H9 (cell line): Measurements from ENCODE around the gene DKK1. TPM values are rescaled to one million over a fixed set of nuclear protein-coding genes. Genes with fewer than 3 reads are reported as not detected.

Experiments
- DNase-seq: peaks from one replicate; pipeline ENCODE4 v3.0.0-alpha.2; 2017
- H2AFZ ChIP-seq: one replicate; pipeline ENCODE4 v1.6.1; 2013; ENCODE audit warnings: mild to moderate bottlenecking, low read length, control low read depth, moderate library complexity
- H2AK5ac ChIP-seq: 2 replicates; pipeline ENCODE4 v1.6.1; 2013; ENCODE audit warnings: low read length, control low read depth, mixed read lengths; ENCODE audit not compliant: insufficient read length
- H2BK120ac ChIP-seq: one replicate; pipeline ENCODE4 v1.6.1; 2013; ENCODE audit warnings: low read depth, mild to moderate bottlenecking, low read length, control low read depth, inconsistent platforms; ENCODE audit not compliant: poor library complexity, severe bottlenecking
- H2BK12ac ChIP-seq: 2 replicates; pipeline ENCODE4 v1.6.1; 2013; ENCODE audit warnings: low read length, control low read depth, mixed read lengths, low read depth; ENCODE audit not compliant: insufficient read length
- H2BK15ac ChIP-seq: 2 replicates; pipeline ENCODE4 v1.6.1; 2013; ENCODE audit warnings: low read depth, low read length, control low read depth
- H2BK20ac ChIP-seq: one replicate; pipeline ENCODE4 v1.6.1; 2013; ENCODE audit warnings: low read depth, mild to moderate bottlenecking, low read length, control low read depth, inconsistent platforms; ENCODE audit not compliant: poor library complexity, severe bottlenecking
- H2BK5ac ChIP-seq: 2 replicates; pipeline ENCODE4 v1.6.1; 2013; ENCODE audit warnings: low read length, control low read depth, mixed read lengths; ENCODE audit not compliant: insufficient read length
- H3K14ac ChIP-seq: 2 replicates; pipeline ENCODE4 v1.6.1; 2013; ENCODE audit warnings: low read length, control low read depth; ENCODE audit not compliant: insufficient read depth
- H3K18ac ChIP-seq: 2 replicates; pipeline ENCODE4 v1.6.1; 2013; ENCODE audit warnings: low read depth, mild to moderate bottlenecking, mixed read lengths, low read length, control low read depth; ENCODE audit not compliant: insufficient read length
- H3K23ac ChIP-seq: 2 replicates; pipeline ENCODE4 v1.6.1; 2013; ENCODE audit warnings: low read length, control low read depth, mixed read lengths, low read depth; ENCODE audit not compliant: insufficient read length
- H3K23me2 ChIP-seq: 2 replicates; pipeline ENCODE4 v1.6.1; 2013; ENCODE audit warnings: low read depth, mild to moderate bottlenecking, mixed read lengths, low read length, control low read depth; ENCODE audit not compliant: insufficient read length, poor library complexity, severe bottlenecking
- H3K27ac ChIP-seq: 2 replicates; pipeline ENCODE4 v1.5.1; 2013; ENCODE audit warnings: low read length, control low read depth, mixed read lengths, low read depth; ENCODE audit not compliant: insufficient read length
- H3K27me3 ChIP-seq: 2 replicates; pipeline ENCODE4 v1.6.1; 2013; ENCODE audit warnings: low read length, control low read depth, inconsistent platforms; ENCODE audit not compliant: insufficient read depth
- H3K4ac ChIP-seq: 2 replicates; pipeline ENCODE4 v1.6.1; 2013; ENCODE audit warnings: low read depth, mild to moderate bottlenecking, control low read depth, inconsistent platforms, low read length, moderate library complexity
- H3K4me1 ChIP-seq: 2 replicates; pipeline ENCODE4 v1.6.1; 2013; ENCODE audit warnings: low read length, control low read depth, inconsistent platforms; ENCODE audit not compliant: insufficient read depth
- H3K4me2 ChIP-seq: 2 replicates; pipeline ENCODE4 v1.6.1; 2013; ENCODE audit warnings: low read length, control low read depth, mixed read lengths; ENCODE audit not compliant: insufficient read length, insufficient read depth
- H3K56ac ChIP-seq: 2 replicates; pipeline ENCODE4 v1.6.1; 2013; ENCODE audit warnings: low read depth, mild to moderate bottlenecking, mixed read lengths, low read length, control low read depth; ENCODE audit not compliant: insufficient read length
- H3K79me1 ChIP-seq: 2 replicates; pipeline ENCODE4 v1.6.1; 2013; ENCODE audit warnings: low read depth, mild to moderate bottlenecking, moderate library complexity, low read length, control low read depth, inconsistent platforms; ENCODE audit not compliant: insufficient read depth, poor library complexity, severe bottlenecking
- H3K79me2 ChIP-seq: 2 replicates; pipeline ENCODE4 v1.6.1; 2013; ENCODE audit warnings: low read length, control low read depth, inconsistent platforms; ENCODE audit not compliant: insufficient read depth
- H3K9ac ChIP-seq: 2 replicates; pipeline ENCODE4 v1.6.1; 2013; ENCODE audit warnings: low read length, control low read depth, mixed read lengths; ENCODE audit not compliant: insufficient read length; ENCODE audit errors: extremely low read depth
- H3K9me3 ChIP-seq: one replicate; pipeline ENCODE4 v1.6.1; 2013; ENCODE audit warnings: low read depth, low read length, inconsistent platforms; ENCODE audit not compliant: control insufficient read depth
- H3T11ph ChIP-seq: one replicate; pipeline ENCODE4 v1.6.1; 2013; ENCODE audit warnings: mild to moderate bottlenecking, low read length, control low read depth, inconsistent platforms
- H4K20me1 ChIP-seq: one replicate; pipeline ENCODE4 v1.6.1; 2013; ENCODE audit not compliant: control insufficient read depth, insufficient read length, insufficient read depth
- H4K5ac ChIP-seq: 2 replicates; pipeline ENCODE4 v1.6.1; 2013; ENCODE audit warnings: low read depth, mild to moderate bottlenecking, mixed read lengths, low read length, control low read depth; ENCODE audit not compliant: insufficient read length
- H4K8ac ChIP-seq: replicated peaks from 2 replicates; pipeline ENCODE4 v1.6.1; 2013; ENCODE audit warnings: low read length, control low read depth, mixed read lengths, low read depth; ENCODE audit not compliant: insufficient read length
- H4K91ac ChIP-seq: 2 replicates; pipeline ENCODE4 v1.6.1; 2013; ENCODE audit warnings: low read depth, mild to moderate bottlenecking, moderate library complexity, mixed read lengths, low read length, control low read depth; ENCODE audit not compliant: insufficient read length
- H3K27ac Mint-ChIP-seq, 3 experiments: 2 replicates in 2 of 3; 3 replicates in 1 of 3; pipeline ENCODE4 v1.8.0; 2020 to 2021; ENCODE audit warnings: mixed read lengths in 3 of 3, mild to moderate bottlenecking in 1 of 3, moderate library complexity in 1 of 3
- H3K27me3 Mint-ChIP-seq: 2 replicates; pipeline ENCODE4 v1.8.0; 2021; ENCODE audit warnings: low read depth, mild to moderate bottlenecking, moderate library complexity, mixed read lengths
- H3K36me3 Mint-ChIP-seq, 3 experiments: 2 replicates in 2 of 3; 3 replicates in 1 of 3; pipeline ENCODE4 v1.8.0; 2020 to 2021; ENCODE audit warnings: low read depth in 3 of 3, mixed read lengths in 3 of 3; ENCODE audit not compliant: insufficient read depth in 1 of 3
- H3K4me1 Mint-ChIP-seq, 2 experiments: 2 replicates each; pipeline ENCODE4 v1.8.0; 2020; ENCODE audit warnings: mixed read lengths in 2 of 2
- H3K4me3 Mint-ChIP-seq, 2 experiments: 2 replicates in 1 of 2; 3 replicates in 1 of 2; pipeline ENCODE4 v1.8.0; 2020 to 2021; ENCODE audit warnings: mild to moderate bottlenecking in 2 of 2, mixed read lengths in 2 of 2, moderate library complexity in 1 of 2
- H3K9me3 Mint-ChIP-seq, 2 experiments: 2 replicates in 1 of 2; 3 replicates in 1 of 2; pipeline ENCODE4 v1.8.0; 2020; ENCODE audit warnings: mild to moderate bottlenecking in 2 of 2, mixed read lengths in 2 of 2, moderate library complexity in 1 of 2
- CTCF ChIP-seq: fragments of 200-600 bp; sonication (generic); conservative IDR thresholded peaks from 3 replicates; pipeline ENCODE4 v1.8.0; 2021; ENCODE audit warnings: antibody characterized with exemption, mild to moderate bottlenecking
- WGBS: extraction: QIAGEN DNeasy Blood & Tissue Kit; methylation state at CpG from one replicate; pipeline ENCODE4 v1.1.7; 2013; ENCODE audit warnings: missing lambda C conversion rate, low lambda C conversion rate, mixed read lengths; ENCODE audit not compliant: insufficient read length; ENCODE audit errors: extremely low coverage; 5-methylcytosine and 5-hydroxymethylcytosine counted together
- total RNA-seq: library from RNA; stranded (reverse); gene quantifications from 2 replicates; pipeline ENCODE4 v1.2.1, GENCODE V29; 2021

The DKK1 gene
- total RNA-seq, 1 experiment from 2014 or later = 1.1 TPM

GRCh38 chr10:52287866-52288265, 26.2 kb upstream of the DKK1 start:
- Histone ChIP-seq H3K79me2 (no peaks in the 10 kb centered on the region), H2BK120ac (no peak overlapping the region), H3K4me1 (no peaks in the 10 kb centered on the region), H3K14ac (no peak overlapping the region), H2AK5ac (no peak overlapping the region), H2BK5ac (no peak overlapping the region), H3K23ac (no peak overlapping the region), H3K56ac (no peak overlapping the region), H4K5ac (no peak overlapping the region), H4K91ac (no peak overlapping the region), H3K9me3 (no peaks in the 10 kb centered on the region), H2AFZ (no peak overlapping the region), H3K79me1 (no peaks in the 10 kb centered on the region), H3T11ph (no peak overlapping the region), H3K4ac (no peak overlapping the region), H3K4me2 (no peak overlapping the region), H3K18ac (no peak overlapping the region), H3K9ac (no peak overlapping the region), H2BK12ac (no peak overlapping the region), H3K27ac (no peak overlapping the region), H4K20me1 (no peaks in the 10 kb centered on the region), H2BK20ac (no peak overlapping the region), H4K8ac (no peak overlapping the region), H2BK15ac (no peak overlapping the region), H3K27me3 (no peaks in the 10 kb centered on the region), H3K23me2 (no peaks in the 10 kb centered on the region)
- Mint-ChIP-seq H3K4me1 (no peaks in the 10 kb centered on the region), H3K36me3 (no peaks in the 10 kb centered on the region), H3K9me3 (no peaks in the 10 kb centered on the region), H3K27ac (no peak overlapping the region), H3K4me3 (no peak overlapping the region), H3K27me3 (no peaks in the 10 kb centered on the region)
- WGBS = 100% methylated on average over 1 of the region's 1 CpG
- no peak for DNase-seq
- no peak for TF ChIP-seq CTCF
